Caco-2 (cell line): ENCODE data around the gene F2RL2. TPM values are rescaled to one million over a fixed set of nuclear protein-coding genes. Genes with fewer than 3 reads are reported as not detected.

Source experiments
- BruUV-seq: library from RNA; stranded (reverse); fragments of 400-500 nt; replicated peaks from 2 replicates; lab custom pipeline; 2021; lab: Mats Ljungman, UMichigan
- CTCF ChIA-PET: fragments of 300-600 bp; sonication (Branson Sonifier 250); formaldehyde crosslinking; loops from one replicate; lab custom pipeline; 2022; ENCODE audit warnings: antibody characterized with exemption; lab: Charles Lee
- POLR2A ChIA-PET: fragments of 300-600 bp; sonication (Branson Sonifier 250); formaldehyde crosslinking; loops from one replicate; lab custom pipeline; 2022; ENCODE audit warnings: antibody characterized with exemption; lab: Charles Lee
- DNase-seq, 2 experiments: peaks; one replicate each; pipeline versions ENCODE4 v3.0.0 to v3.0.0-alpha.2; 2020 to 2022
- H3K27me3 ChIP-seq: replicated peaks from 2 replicates; pipeline ENCODE4 v1.6.0; 2011; ENCODE audit warnings: low read length; ENCODE audit not compliant: control insufficient read depth, insufficient read depth
- H3K36me3 ChIP-seq: 2 replicates; pipeline ENCODE4 v1.5.1; 2011; ENCODE audit warnings: low read length; ENCODE audit not compliant: control insufficient read depth, insufficient read depth
- H3K4me1 ChIP-seq: fragments of 250-450 bp; sonication (Bioruptor Pico); 2 replicates; pipeline ENCODE4 v1.5.1; 2020; ENCODE audit warnings: mild to moderate bottlenecking
- H3K4me3 ChIP-seq: 2 replicates; pipeline ENCODE4 v1.5.1; 2011; ENCODE audit warnings: low read depth, mild to moderate bottlenecking, control low read depth, low read length
- H3K9me3 ChIP-seq: fragments of 250-450 bp; sonication (Bioruptor Pico); 2 replicates; pipeline ENCODE4 v1.5.1; 2020; ENCODE audit warnings: mild to moderate bottlenecking, moderate library complexity
- H3K27ac Mint-ChIP-seq: one replicate; pipeline ENCODE4 v1.8.0; 2022; ENCODE audit warnings: mixed read lengths; ENCODE audit not compliant: unreplicated experiment
- H3K27me3 Mint-ChIP-seq: one replicate; pipeline ENCODE4 v1.8.0; 2022; ENCODE audit warnings: mixed read lengths; ENCODE audit not compliant: insufficient read depth, unreplicated experiment
- H3K36me3 Mint-ChIP-seq: one replicate; pipeline ENCODE4 v1.8.0; 2022; ENCODE audit warnings: mild to moderate bottlenecking, mixed read lengths; ENCODE audit not compliant: insufficient read depth, unreplicated experiment
- H3K4me1 Mint-ChIP-seq: one replicate; pipeline ENCODE4 v1.8.0; 2022; ENCODE audit warnings: low read depth, mixed read lengths; ENCODE audit not compliant: unreplicated experiment
- H3K4me3 Mint-ChIP-seq: one replicate; pipeline ENCODE4 v1.8.0; 2022; ENCODE audit warnings: mild to moderate bottlenecking, moderate library complexity, mixed read lengths; ENCODE audit not compliant: unreplicated experiment
- H3K9me3 Mint-ChIP-seq: one replicate; pipeline ENCODE4 v1.8.0; 2022; ENCODE audit warnings: mixed read lengths; ENCODE audit not compliant: unreplicated experiment
- intact Hi-C: fragments of 100-400 bp; cut with micrococcal nuclease; formaldehyde crosslinking; loops from one replicate; pipeline ENCODE4 v1.10.0; 2022; ENCODE audit not compliant: unreplicated experiment
- total RNA-seq: library from RNA; stranded (reverse); gene quantifications from 2 replicates; pipeline ENCODE4 v1.2.3, GENCODE V29; 2022
- TF ChIP-seq, protein P1 (sequence below), 2 experiments: fragments of 200-600 bp in 1 of 2; IDR thresholded peaks; 1 replicate in 1 of 2; 2 replicates in 1 of 2; pipeline versions ENCODE4 v1.5.1 to v1.8.0; 2011 to 2022; ENCODE audit warnings: antibody characterized with exemption in 1 of 2, control low read depth in 1 of 2, inconsistent platforms in 1 of 2, low read depth in 1 of 2, low read length in 1 of 2, mild to moderate bottlenecking in 1 of 2, moderate library complexity in 1 of 2; ENCODE audit not compliant: insufficient read depth in 1 of 2, severe bottlenecking in 1 of 2, unreplicated experiment in 1 of 2

The F2RL2 gene
- total RNA-seq, 1 experiment from 2014 or later: not detected

DNA sequence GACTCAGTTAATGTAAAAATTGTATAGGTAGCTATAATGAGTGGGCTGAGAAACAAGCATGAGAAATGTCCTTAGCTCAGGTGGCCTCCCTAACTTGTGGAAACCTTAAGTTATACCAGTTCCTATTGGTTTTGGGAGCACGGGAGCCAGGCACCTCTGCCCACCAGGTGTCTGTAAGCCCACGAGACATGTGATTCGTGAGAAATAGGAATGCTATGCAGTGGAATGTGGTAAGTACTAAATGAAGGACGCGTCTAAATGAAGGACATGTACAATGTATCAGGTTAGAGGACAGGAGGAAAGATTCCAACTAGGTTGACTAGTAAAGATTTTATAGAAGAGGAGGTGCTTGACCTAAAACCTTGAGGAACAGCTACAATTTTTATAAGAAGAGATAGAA lies 46.0 kb upstream of the F2RL2 start:
- POLR2A ChIA-PET: no interaction called here
- Histone ChIP-seq H3K9me3 (no peaks in the 10 kb centered on the region), H3K4me1 (no peaks in the 10 kb centered on the region; the same call in 1 of the 2 replicates), H3K36me3 (no peaks in the 10 kb centered on the region), H3K4me3 (no peak overlapping the region), H3K27me3 (no peaks in the 10 kb centered on the region)
- Mint-ChIP-seq H3K4me1 (peaks cover 7% of the 10 kb centered on the region), H3K36me3 (peaks cover 62% of the 10 kb centered on the region), H3K27ac (no peak overlapping the region), H3K27me3 (no peaks in the 10 kb centered on the region), H3K9me3 (no peaks in the 10 kb centered on the region), H3K4me3 (no peak overlapping the region)
- no peak for DNase-seq
- BruUV-seq: no TSS peak
- intact Hi-C loops: no loop called here
- TF ChIP-seq, protein P1, sequence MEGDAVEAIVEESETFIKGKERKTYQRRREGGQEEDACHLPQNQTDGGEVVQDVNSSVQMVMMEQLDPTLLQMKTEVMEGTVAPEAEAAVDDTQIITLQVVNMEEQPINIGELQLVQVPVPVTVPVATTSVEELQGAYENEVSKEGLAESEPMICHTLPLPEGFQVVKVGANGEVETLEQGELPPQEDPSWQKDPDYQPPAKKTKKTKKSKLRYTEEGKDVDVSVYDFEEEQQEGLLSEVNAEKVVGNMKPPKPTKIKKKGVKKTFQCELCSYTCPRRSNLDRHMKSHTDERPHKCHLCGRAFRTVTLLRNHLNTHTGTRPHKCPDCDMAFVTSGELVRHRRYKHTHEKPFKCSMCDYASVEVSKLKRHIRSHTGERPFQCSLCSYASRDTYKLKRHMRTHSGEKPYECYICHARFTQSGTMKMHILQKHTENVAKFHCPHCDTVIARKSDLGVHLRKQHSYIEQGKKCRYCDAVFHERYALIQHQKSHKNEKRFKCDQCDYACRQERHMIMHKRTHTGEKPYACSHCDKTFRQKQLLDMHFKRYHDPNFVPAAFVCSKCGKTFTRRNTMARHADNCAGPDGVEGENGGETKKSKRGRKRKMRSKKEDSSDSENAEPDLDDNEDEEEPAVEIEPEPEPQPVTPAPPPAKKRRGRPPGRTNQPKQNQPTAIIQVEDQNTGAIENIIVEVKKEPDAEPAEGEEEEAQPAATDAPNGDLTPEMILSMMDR (IDR thresholded peaks at IDR 0.05; ENCODE audit: insufficient read depth in 1 of 2, low read depth in 1 of 2, low read length in 1 of 2, severe bottlenecking in 1 of 2, unreplicated experiment in 1 of 2): no peak
- CTCF ChIA-PET: no interaction called here

DNA sequence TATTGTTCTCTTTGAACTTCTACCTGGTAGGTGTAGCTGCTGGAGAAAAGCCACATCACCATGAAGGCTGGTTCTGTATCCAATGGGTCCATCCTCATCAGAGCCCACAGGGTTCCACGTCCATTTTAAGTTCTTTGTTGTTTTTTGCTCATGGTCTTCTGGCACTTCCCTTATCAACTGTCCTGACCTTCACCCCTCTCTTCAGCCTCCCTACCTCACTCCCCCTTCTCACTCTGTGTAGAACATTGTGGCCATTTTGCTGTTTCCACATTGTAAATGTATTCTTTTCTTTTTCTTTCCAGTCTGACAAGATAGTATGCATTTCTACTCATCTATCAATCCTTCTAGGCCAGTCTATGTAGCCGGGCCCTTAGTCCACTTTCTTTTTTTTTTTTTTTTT lies 44.3 kb upstream of the F2RL2 start:
- H3K36me3 Mint-ChIP-seq: peaks cover 64% of the 10 kb centered on the region
- no TSS peak for BruUV-seq
- no peak overlapping the region for H3K27ac Mint-ChIP-seq
- ChIA-PET CTCF (no interaction called here), POLR2A (no interaction called here)
- no peaks in the 10 kb centered on the region for H3K27me3 Mint-ChIP-seq
- peaks cover 7% of the 10 kb centered on the region for H3K4me1 Mint-ChIP-seq
- intact Hi-C loops: no loop called here
- Histone ChIP-seq H3K4me1 (no peaks in the 10 kb centered on the region; the same call in 1 of the 2 replicates), H3K9me3 (no peaks in the 10 kb centered on the region), H3K4me3 (no peak overlapping the region), H3K27me3 (no peaks in the 10 kb centered on the region), H3K36me3 (no peaks in the 10 kb centered on the region)
- no peak overlapping the region for H3K4me3 Mint-ChIP-seq
- TF ChIP-seq, protein P1 (IDR thresholded peaks at IDR 0.05; ENCODE audit: insufficient read depth in 1 of 2, low read depth in 1 of 2, low read length in 1 of 2, severe bottlenecking in 1 of 2, unreplicated experiment in 1 of 2): no peak
- no peak for DNase-seq
- no peaks in the 10 kb centered on the region for H3K9me3 Mint-ChIP-seq

DNA sequence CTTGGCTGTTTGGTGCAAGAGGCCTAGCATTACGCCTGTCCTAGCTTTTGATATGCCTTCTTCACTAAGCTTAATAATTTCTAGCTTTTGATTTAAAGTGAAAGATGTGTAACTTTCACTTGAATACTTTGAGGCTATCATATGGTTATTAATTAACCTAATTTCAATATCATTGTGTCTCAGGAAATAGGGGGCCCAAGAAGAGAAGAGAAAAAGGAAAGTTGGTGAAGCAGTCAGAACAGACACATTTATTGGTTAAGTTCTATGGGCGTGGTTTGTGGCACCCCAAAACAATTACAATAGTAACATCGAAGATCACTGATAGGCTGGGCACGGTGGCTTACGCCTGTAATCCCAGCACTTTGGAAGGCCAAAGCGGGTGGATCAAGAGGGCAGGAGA lies 40.9 kb upstream of the F2RL2 start:
- Histone ChIP-seq H3K4me3 (no peak overlapping the region), H3K4me1 (no peaks in the 10 kb centered on the region; the same call in 1 of the 2 replicates), H3K9me3 (no peaks in the 10 kb centered on the region), H3K36me3 (no peaks in the 10 kb centered on the region), H3K27me3 (no peaks in the 10 kb centered on the region)
- POLR2A ChIA-PET: no interaction called here
- Mint-ChIP-seq H3K27ac (no peak overlapping the region), H3K4me1 (no peaks in the 10 kb centered on the region), H3K4me3 (no peak overlapping the region), H3K9me3 (no peaks in the 10 kb centered on the region), H3K27me3 (no peaks in the 10 kb centered on the region), H3K36me3 (peaks cover 43% of the 10 kb centered on the region)
- BruUV-seq: no TSS peak
- DNase-seq: no peak
- CTCF ChIA-PET: no interaction called here
- TF ChIP-seq, protein P1 (IDR thresholded peaks at IDR 0.05; ENCODE audit: insufficient read depth in 1 of 2, low read depth in 1 of 2, low read length in 1 of 2, severe bottlenecking in 1 of 2, unreplicated experiment in 1 of 2): no peak
- intact Hi-C loops: no loop called here
